T-helper 2 cell treated with Interferon-gamma antibody and Interleukin-4, amounts not matched to agents 5 μg/mL and 100 μg/mL, for 36 hours (primary cell): ENCODE data around the gene PTGDR.

ENCODE experiments used
- DNase-seq: peaks from one replicate; pipeline ENCODE4 v3.0.0; 2021; ENCODE audit warnings: low spot score
- H3K27ac Mint-ChIP-seq: one replicate; pipeline ENCODE4 v1.8.0; 2021; ENCODE audit warnings: mild to moderate bottlenecking, mixed read lengths
- H3K27me3 Mint-ChIP-seq: one replicate; pipeline ENCODE4 v1.8.0; 2021; ENCODE audit warnings: low read depth, mixed read lengths
- H3K36me3 Mint-ChIP-seq: one replicate; pipeline ENCODE4 v1.8.0; 2021; ENCODE audit warnings: low read depth, mixed read lengths
- H3K4me1 Mint-ChIP-seq: one replicate; pipeline ENCODE4 v1.8.0; 2021; ENCODE audit warnings: low read depth, mixed read lengths
- H3K4me3 Mint-ChIP-seq: one replicate; pipeline ENCODE4 v1.8.0; 2022; ENCODE audit warnings: mild to moderate bottlenecking, moderate library complexity, mixed read lengths
- H3K9me3 Mint-ChIP-seq: one replicate; pipeline ENCODE4 v1.8.0; 2021; ENCODE audit warnings: mixed read lengths

Gene PTGDR

DNA sequence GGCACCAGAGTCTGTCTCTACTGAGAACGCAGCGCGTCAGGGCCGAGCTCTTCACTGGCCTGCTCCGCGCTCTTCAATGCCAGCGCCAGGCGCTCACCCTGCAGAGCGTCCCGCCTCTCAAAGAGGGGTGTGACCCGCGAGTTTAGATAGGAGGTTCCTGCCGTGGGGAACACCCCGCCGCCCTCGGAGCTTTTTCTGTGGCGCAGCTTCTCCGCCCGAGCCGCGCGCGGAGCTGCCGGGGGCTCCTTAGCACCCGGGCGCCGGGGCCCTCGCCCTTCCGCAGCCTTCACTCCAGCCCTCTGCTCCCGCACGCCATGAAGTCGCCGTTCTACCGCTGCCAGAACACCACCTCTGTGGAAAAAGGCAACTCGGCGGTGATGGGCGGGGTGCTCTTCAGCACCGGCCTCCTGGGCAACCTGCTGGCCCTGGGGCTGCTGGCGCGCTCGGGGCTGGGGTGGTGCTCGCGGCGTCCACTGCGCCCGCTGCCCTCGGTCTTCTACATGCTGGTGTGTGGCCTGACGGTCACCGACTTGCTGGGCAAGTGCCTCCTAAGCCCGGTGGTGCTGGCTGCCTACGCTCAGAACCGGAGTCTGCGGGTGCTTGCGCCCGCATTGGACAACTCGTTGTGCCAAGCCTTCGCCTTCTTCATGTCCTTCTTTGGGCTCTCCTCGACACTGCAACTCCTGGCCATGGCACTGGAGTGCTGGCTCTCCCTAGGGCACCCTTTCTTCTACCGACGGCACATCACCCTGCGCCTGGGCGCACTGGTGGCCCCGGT lies at the start of gene PTGDR:
Gene PTGDR (plus strand): TSS at position 198 of the 778 bp plus-strand sequence. CDS start 117 bp downstream, at position 315.
- DNase-seq = peak; percentile 25
- H3K4me1 Mint-ChIP-seq = peaks cover 44% of the 10 kb centered on the region

DNA sequence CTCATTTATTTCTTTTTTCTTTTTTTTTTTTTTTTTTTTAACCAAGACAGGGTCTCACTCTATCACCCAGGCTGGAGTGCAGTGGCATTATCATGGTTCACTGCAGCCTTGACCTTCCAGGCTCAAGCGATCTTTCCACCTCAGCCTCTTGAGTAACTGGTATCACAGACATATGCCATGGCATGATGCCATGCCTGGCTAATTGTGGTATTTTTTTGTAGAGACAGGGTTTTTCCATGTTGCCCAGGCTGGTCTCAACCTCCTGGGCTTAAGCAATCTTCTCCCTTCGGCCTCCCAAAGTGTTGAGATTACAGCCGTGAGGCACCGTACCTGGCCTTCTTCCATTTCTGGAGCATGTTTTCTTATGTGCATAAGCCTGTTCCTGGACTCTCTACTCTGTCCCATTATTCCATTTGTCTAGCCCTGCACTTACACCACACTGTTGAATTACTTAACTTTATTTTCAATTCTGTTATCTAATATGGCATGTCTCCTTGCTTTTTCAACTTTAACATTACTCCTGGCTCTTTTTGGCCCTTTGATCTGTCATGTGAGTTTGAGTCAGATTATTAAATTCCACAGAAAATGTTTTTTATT lies 47.9 kb upstream of the PTGDR start:
- no peak overlapping the region for H3K4me3 Mint-ChIP-seq
- no peaks in the 10 kb centered on the region for H3K36me3 Mint-ChIP-seq
- peaks cover 6% of the 10 kb centered on the region for H3K4me1 Mint-ChIP-seq
- DNase-seq = no peak
- H3K27ac Mint-ChIP-seq = no peak overlapping the region
- no peaks in the 10 kb centered on the region for H3K9me3 Mint-ChIP-seq
- peaks cover 12% of the 10 kb centered on the region for H3K27me3 Mint-ChIP-seq

More for the DNA sequence above, at the start of gene PTGDR:
- Mint-ChIP-seq H3K4me3 (peak within 1 kb of the TSS; percentile 91), H3K27ac (no peak within 1 kb of the TSS), H3K36me3 (peaks cover 16% of the 10 kb centered on the region), H3K27me3 (peaks cover 57% of the 10 kb centered on the region), H3K9me3 (no peaks in the 10 kb centered on the region)

DNA sequence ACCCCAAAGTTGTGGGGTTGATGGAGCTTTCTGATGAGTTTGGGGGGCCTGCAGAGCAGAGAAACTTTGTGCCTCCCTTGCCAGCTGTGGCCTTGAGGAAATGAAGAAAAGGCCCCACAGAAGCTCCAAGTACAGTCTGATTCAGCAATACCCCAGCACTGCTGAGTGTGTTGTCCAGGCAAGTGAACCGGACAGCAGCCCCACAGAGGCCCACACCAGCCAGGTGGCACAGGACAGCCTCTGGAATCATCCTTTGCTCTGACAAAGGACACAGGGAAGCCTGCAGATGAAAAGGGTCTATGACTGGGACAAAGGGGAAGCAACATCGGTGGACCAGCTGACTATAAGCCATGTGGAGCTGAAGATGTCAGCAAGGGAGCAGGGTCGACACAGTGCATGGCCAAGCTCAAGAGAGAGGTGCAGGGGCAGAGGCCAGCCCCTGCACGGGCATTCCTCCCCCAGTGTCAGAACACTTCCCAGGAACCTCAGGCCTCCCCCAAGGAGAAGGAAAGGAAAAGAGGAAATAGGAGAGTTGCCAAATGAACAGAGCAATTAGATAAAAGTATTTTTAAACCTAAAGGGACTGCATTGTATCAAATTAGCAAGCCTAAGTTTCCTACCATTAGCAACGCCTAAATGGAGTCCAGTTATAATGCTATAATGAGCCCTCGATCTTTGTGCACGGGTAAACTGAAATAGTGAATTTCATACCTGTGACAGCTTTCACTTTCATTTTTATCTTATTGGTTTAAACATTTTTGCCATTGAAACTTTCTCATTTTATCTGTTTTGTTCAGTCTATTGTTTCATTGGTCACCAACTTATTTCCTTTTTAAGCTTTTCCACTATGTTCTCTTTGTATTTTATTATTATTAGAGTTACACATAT lies 46.3 kb upstream of the PTGDR start:
- peak overlapping the region; percentile 84 for H3K27ac Mint-ChIP-seq
- peaks cover 5% of the 10 kb centered on the region for H3K27me3 Mint-ChIP-seq
- H3K36me3 Mint-ChIP-seq = no peaks in the 10 kb centered on the region
- H3K4me3 Mint-ChIP-seq = peak overlapping the region; percentile 82
- no peak for DNase-seq
- peaks cover 6% of the 10 kb centered on the region for H3K4me1 Mint-ChIP-seq
- H3K9me3 Mint-ChIP-seq = no peaks in the 10 kb centered on the region

- Mint-ChIP-seq H3K36me3 (no peaks in the 10 kb centered on the region), H3K27me3 (peaks cover 5% of the 10 kb centered on the region), H3K4me3 (no peak overlapping the region), H3K27ac (peak overlapping the region; percentile 56), H3K9me3 (no peaks in the 10 kb centered on the region), H3K4me1 (peaks cover 6% of the 10 kb centered on the region)
- DNase-seq = no peak
Observed at GRCh38 chr14:52222901-52223300, 44.6 kb upstream of the PTGDR start.

- DNase-seq = no peak
- Mint-ChIP-seq H3K4me1 (no peaks in the 10 kb centered on the region), H3K4me3 (no peak overlapping the region), H3K36me3 (no peaks in the 10 kb centered on the region), H3K27ac (no peak overlapping the region), H3K9me3 (no peaks in the 10 kb centered on the region), H3K27me3 (peaks cover 14% of the 10 kb centered on the region)
Observed at GRCh38 chr14:52227619-52228222, 39.8 kb upstream of the PTGDR start.

GRCh38 chr14:52233693-52234092 lies 33.8 kb upstream of the PTGDR start:
- H3K4me1 Mint-ChIP-seq = no peaks in the 10 kb centered on the region
- no peaks in the 10 kb centered on the region for H3K36me3 Mint-ChIP-seq
- no peak for DNase-seq
- H3K27ac Mint-ChIP-seq = no peak overlapping the region
- H3K9me3 Mint-ChIP-seq = no peaks in the 10 kb centered on the region
- H3K4me3 Mint-ChIP-seq = no peak overlapping the region
- H3K27me3 Mint-ChIP-seq = peaks cover 22% of the 10 kb centered on the region

DNA sequence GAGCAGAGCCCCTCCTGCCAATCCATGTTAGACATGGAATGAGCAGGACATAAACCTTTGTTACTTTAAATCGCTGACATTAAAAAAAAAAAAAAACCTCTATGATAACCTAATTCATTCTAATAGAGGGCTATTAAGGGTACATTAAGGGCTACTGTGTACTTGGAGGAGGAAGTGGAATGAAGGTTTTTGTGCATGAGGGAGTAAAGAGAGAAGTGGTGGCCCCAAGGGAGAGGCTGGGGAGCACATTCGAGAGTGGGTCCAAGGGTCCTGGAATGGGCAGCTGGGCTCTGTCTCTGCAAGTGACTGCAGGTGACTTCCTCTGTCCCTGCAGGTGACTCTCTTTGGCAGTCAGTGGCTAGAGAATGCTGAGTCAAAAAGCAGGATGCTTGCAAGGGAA lies 32.1 kb upstream of the PTGDR start:
- H3K9me3 Mint-ChIP-seq = no peaks in the 10 kb centered on the region
- H3K27me3 Mint-ChIP-seq = peaks cover 28% of the 10 kb centered on the region
- no peaks in the 10 kb centered on the region for H3K36me3 Mint-ChIP-seq
- H3K4me1 Mint-ChIP-seq = peaks cover 3% of the 10 kb centered on the region
- no peak overlapping the region for H3K27ac Mint-ChIP-seq
- no peak for DNase-seq
- no peak overlapping the region for H3K4me3 Mint-ChIP-seq

DNA sequence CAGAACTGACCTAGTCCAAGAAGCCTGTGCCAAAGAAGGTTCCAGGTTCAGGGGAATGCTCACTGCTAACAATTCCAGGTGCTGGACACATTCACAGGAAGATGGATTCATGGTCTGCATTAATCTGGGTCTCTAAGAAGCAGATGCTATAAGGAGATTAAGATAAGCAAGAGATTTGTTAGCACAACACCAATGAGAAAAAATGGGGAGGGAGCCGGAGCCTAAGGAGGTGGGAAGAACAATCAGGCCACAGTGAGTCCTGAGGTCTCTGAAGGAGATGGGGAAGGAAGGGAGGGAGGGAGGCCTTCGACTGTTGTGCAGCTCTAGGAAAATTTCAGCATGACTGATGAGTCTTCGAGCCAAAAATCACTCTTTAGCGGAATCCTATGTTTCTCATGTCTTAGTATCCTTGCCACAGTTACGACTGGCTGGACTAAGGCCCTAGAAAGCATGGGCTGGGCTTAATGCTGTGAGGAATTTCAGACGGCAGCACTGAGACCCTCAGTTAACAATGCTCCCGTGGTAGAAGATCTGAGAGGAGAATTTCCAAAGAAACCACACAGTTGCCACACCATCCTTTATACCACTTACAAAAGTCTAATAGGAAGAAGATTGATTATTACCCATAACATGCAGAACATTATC lies 31.5 kb upstream of the PTGDR start:
- Mint-ChIP-seq H3K36me3 (no peaks in the 10 kb centered on the region), H3K4me1 (peaks cover 3% of the 10 kb centered on the region), H3K4me3 (no peak overlapping the region), H3K27ac (no peak overlapping the region), H3K27me3 (peaks cover 30% of the 10 kb centered on the region), H3K9me3 (no peaks in the 10 kb centered on the region)
- DNase-seq = no peak

GRCh38 chr14:52238682-52239081 lies 28.8 kb upstream of the PTGDR start:
- Mint-ChIP-seq H3K4me1 (peaks cover 3% of the 10 kb centered on the region), H3K9me3 (no peaks in the 10 kb centered on the region), H3K27me3 (peaks cover 26% of the 10 kb centered on the region), H3K27ac (no peak overlapping the region), H3K36me3 (no peaks in the 10 kb centered on the region), H3K4me3 (no peak overlapping the region)
- no peak for DNase-seq

DNA sequence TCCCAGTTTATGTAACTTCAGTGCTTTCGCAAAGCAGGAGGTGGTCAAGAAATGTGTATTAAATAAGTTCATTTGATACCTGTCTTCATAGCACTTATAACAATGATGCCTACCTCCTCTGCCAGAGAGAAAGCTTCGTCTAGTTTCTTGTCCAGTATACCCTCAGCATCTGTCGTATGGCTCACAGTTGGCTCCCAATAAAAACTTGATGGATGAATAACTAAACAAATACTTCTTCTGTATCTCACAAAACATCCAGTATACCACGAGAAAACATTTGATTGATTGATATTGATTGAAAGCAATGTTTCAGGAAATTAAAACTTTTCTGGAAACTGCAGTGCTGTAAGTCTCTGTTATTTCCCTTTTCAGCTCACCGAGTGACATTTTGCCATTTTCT lies 26.9 kb upstream of the PTGDR start:
- H3K36me3 Mint-ChIP-seq = no peaks in the 10 kb centered on the region
- H3K4me3 Mint-ChIP-seq = no peak overlapping the region

GRCh38 chr14:52241087-52241793 lies 26.3 kb upstream of the PTGDR start:
- peaks cover 27% of the 10 kb centered on the region for H3K27me3 Mint-ChIP-seq
- H3K27ac Mint-ChIP-seq = no peak overlapping the region
- DNase-seq = no peak
- no peaks in the 10 kb centered on the region for H3K9me3 Mint-ChIP-seq
- H3K4me1 Mint-ChIP-seq = peaks cover 3% of the 10 kb centered on the region
- no peak overlapping the region for H3K4me3 Mint-ChIP-seq
- H3K36me3 Mint-ChIP-seq = no peaks in the 10 kb centered on the region

More for the DNA sequence above, 26.9 kb upstream of the PTGDR start:
- DNase-seq = no peak
- peaks cover 3% of the 10 kb centered on the region for H3K4me1 Mint-ChIP-seq
- peaks cover 26% of the 10 kb centered on the region for H3K27me3 Mint-ChIP-seq
- no peak overlapping the region for H3K27ac Mint-ChIP-seq
- H3K9me3 Mint-ChIP-seq = no peaks in the 10 kb centered on the region

- H3K27ac Mint-ChIP-seq = no peak overlapping the region
- H3K4me1 Mint-ChIP-seq = peaks cover 12% of the 10 kb centered on the region
- DNase-seq = no peak
- H3K36me3 Mint-ChIP-seq = peaks cover 5% of the 10 kb centered on the region
- peaks cover 12% of the 10 kb centered on the region for H3K9me3 Mint-ChIP-seq
- H3K27me3 Mint-ChIP-seq = peaks cover 28% of the 10 kb centered on the region
- no peak overlapping the region for H3K4me3 Mint-ChIP-seq
Observed at GRCh38 chr14:52244328-52244727, 23.2 kb upstream of the PTGDR start.

GRCh38 chr14:52244997-52245396 lies 22.5 kb upstream of the PTGDR start:
- no peak overlapping the region for H3K4me3 Mint-ChIP-seq
- H3K4me1 Mint-ChIP-seq = peaks cover 11% of the 10 kb centered on the region
- H3K36me3 Mint-ChIP-seq = peaks cover 5% of the 10 kb centered on the region
- no peak for DNase-seq
- H3K9me3 Mint-ChIP-seq = peaks cover 12% of the 10 kb centered on the region
- H3K27me3 Mint-ChIP-seq = peaks cover 27% of the 10 kb centered on the region
- H3K27ac Mint-ChIP-seq = no peak overlapping the region
